ENCODE results near the gene SLC35F2. TPM values are rescaled to one million over a fixed set of nuclear protein-coding genes. Genes with fewer than 3 reads are reported as not detected.
"Not testable (repeated sequence)": the region's sequence is repeated elsewhere in the genome, so short reads cannot be mapped to it uniquely, and the experiment has no call there.

SLC35F2 gene
- total RNA-seq, 1 experiment from 2014 or later, result 74.5 TPM

GRCh38 chr11:107789767-107790166 is 68.8 kb downstream of the SLC35F2 start:
- DNase-seq (ENCODE audit: low read depth), result no peak

GRCh38 chr11:107787733-107788132 is 70.9 kb downstream of the SLC35F2 start:
- DNase-seq (ENCODE audit: low read depth), result no peak

- peak; percentile 13 for DNase-seq (ENCODE audit: low read depth)
These were observed 73.2 kb downstream of the SLC35F2 start for GRCh38 chr11:107785401-107785800.

- no peak for DNase-seq (ENCODE audit: low read depth)
These were observed 75.5 kb downstream of the SLC35F2 start for GRCh38 chr11:107783121-107783520.

- DNase-seq (ENCODE audit: low read depth), result no peak
These were observed 77.8 kb downstream of the SLC35F2 start for GRCh38 chr11:107780775-107781174.

GRCh38 chr11:107780136-107780535 is 78.5 kb downstream of the SLC35F2 start:
- no peak for DNase-seq (ENCODE audit: low read depth)

GRCh38 chr11:107778839-107779517 is 79.6 kb downstream of the SLC35F2 start:
- no peak for DNase-seq (ENCODE audit: low read depth)

GRCh38 chr11:107777110-107777509 is 81.5 kb downstream of the SLC35F2 start:
- DNase-seq (ENCODE audit: low read depth), result no peak

- no peak for DNase-seq (ENCODE audit: low read depth)
These were observed 82.5 kb downstream of the SLC35F2 start for GRCh38 chr11:107776062-107776461.

GRCh38 chr11:107770551-107770951 is 88.0 kb downstream of the SLC35F2 start:
- DNase-seq (ENCODE audit: low read depth), result peak; percentile 65

GRCh38 chr11:107769189-107769588 is 89.4 kb downstream of the SLC35F2 start:
- peak; percentile 81 for DNase-seq (ENCODE audit: low read depth)

- DNase-seq (ENCODE audit: low read depth), result not testable (repeated sequence)
These were observed 99.8 kb downstream of the SLC35F2 start for GRCh38 chr11:107758719-107759355.

GRCh38 chr11:107757661-107758060 is 100.9 kb downstream of the SLC35F2 start:
- peak; percentile 17 for DNase-seq (ENCODE audit: low read depth)

- no peak for DNase-seq (ENCODE audit: low read depth)
These were observed 102.0 kb downstream of the SLC35F2 start for GRCh38 chr11:107756553-107756952.

- no peak for DNase-seq (ENCODE audit: low read depth)
These were observed 105.4 kb downstream of the SLC35F2 start for GRCh38 chr11:107752949-107753822.

- no peak for DNase-seq (ENCODE audit: low read depth)
These were observed 106.1 kb downstream of the SLC35F2 start for GRCh38 chr11:107752508-107752907.

- DNase-seq (ENCODE audit: low read depth), result no peak
These were observed 107.5 kb downstream of the SLC35F2 start for GRCh38 chr11:107751082-107751481.

GRCh38 chr11:107750313-107750712 is 108.3 kb downstream of the SLC35F2 start:
- no peak for DNase-seq (ENCODE audit: low read depth)

- DNase-seq (ENCODE audit: low read depth), result no peak
These were observed 111.0 kb downstream of the SLC35F2 start for GRCh38 chr11:107747622-107748021.

GRCh38 chr11:107744736-107745135 is 113.9 kb downstream of the SLC35F2 start:
- no peak for DNase-seq (ENCODE audit: low read depth)

GRCh38 chr11:107743191-107743590 is 115.4 kb downstream of the SLC35F2 start:
- no peak for DNase-seq (ENCODE audit: low read depth)
